Tibial nerve (tissue), 3 donors: ENCODE results near the gene CHN1.

ENCODE experiments used
- CTCF ChIP-seq, 5 experiments: fragments of 200-600 bp in 3 of 5; fragments of 450-650 bp in 2 of 5; sonication (generic) in 3 of 5; IDR thresholded peaks; one replicate each; pipeline ENCODE4 v1.5.1; 2016 to 2019; ENCODE audit warnings: antibody characterized with exemption in 5 of 5, mild to moderate bottlenecking in 3 of 5, moderate library complexity in 2 of 5
- POLR2A ChIP-seq, 2 donors: fragments of 450-650 bp; IDR thresholded peaks; one replicate each; pipeline ENCODE4 v1.6.1; 2017; ENCODE audit warnings: antibody characterized with exemption in 2 of 2, mild to moderate bottlenecking in 2 of 2, moderate library complexity in 2 of 2

- no peak for TF ChIP-seq POLR2A (IDR thresholded peaks at IDR 0.05)
- no peak for TF ChIP-seq CTCF (IDR thresholded peaks at IDR 0.05)
These were observed 199.4 kb downstream of the CHN1 start for GRCh38 chr2:174805803-174806202.
